ENCODE measurements around the gene PRDM15. TPM values are rescaled to one million over a fixed set of nuclear protein-coding genes. Genes with fewer than 3 reads are reported as not detected.

PRDM15 gene
- total RNA-seq, 1 experiment from 2014 or later, result 9.9 TPM

DNA sequence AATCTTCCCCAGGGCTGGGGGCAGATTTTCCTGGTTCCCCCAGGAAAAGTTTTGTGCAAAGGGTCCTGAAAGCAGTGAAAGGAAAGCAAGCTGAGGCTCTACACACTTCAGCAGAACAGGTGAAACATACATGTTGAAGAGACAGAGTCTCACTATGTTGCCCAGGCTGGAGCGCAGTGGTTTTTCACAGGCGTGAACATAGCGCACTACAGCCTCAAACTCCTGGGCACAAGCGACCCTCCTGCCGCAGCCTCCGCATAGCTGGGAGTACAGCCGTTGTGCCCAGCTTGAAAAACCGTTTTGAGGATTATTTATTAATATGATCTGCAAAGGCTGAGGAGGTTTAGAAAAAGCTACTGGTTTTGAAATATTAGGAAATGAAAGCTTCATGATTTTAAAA is 11.8 kb downstream of the PRDM15 start:
- no peak overlapping the region for H3K56ac ChIP-seq (ENCODE audit: insufficient read length, low read depth, low read length)
- H2AK5ac ChIP-seq (ENCODE audit: insufficient read length, low read length), result no peak overlapping the region
- TF ChIP-seq, protein P1, sequence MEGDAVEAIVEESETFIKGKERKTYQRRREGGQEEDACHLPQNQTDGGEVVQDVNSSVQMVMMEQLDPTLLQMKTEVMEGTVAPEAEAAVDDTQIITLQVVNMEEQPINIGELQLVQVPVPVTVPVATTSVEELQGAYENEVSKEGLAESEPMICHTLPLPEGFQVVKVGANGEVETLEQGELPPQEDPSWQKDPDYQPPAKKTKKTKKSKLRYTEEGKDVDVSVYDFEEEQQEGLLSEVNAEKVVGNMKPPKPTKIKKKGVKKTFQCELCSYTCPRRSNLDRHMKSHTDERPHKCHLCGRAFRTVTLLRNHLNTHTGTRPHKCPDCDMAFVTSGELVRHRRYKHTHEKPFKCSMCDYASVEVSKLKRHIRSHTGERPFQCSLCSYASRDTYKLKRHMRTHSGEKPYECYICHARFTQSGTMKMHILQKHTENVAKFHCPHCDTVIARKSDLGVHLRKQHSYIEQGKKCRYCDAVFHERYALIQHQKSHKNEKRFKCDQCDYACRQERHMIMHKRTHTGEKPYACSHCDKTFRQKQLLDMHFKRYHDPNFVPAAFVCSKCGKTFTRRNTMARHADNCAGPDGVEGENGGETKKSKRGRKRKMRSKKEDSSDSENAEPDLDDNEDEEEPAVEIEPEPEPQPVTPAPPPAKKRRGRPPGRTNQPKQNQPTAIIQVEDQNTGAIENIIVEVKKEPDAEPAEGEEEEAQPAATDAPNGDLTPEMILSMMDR (conservative IDR thresholded peaks at IDR 0.05), result no peak
- no peak overlapping the region for H2BK12ac ChIP-seq (ENCODE audit: insufficient read length, low read depth, low read length)
- no peak overlapping the region for H3K14ac ChIP-seq (ENCODE audit: insufficient read depth, low read length)
- no peaks in the 10 kb centered on the region for H3K79me1 ChIP-seq (ENCODE audit: insufficient read depth, low read depth, low read length, poor library complexity, severe bottlenecking)
- H3K27ac Mint-ChIP-seq, result no peak overlapping the region
- no peaks in the 10 kb centered on the region for H3K36me3 Mint-ChIP-seq (ENCODE audit: insufficient read depth in 1 of 3, low read depth in 3 of 3)
- DNase-seq, result no peak
- no peak overlapping the region for H4K91ac ChIP-seq (ENCODE audit: insufficient read length, low read depth, low read length)
- peaks cover 1% of the 10 kb centered on the region; the same call in 1 of the 2 replicates for H3K79me2 ChIP-seq (ENCODE audit: insufficient read depth, low read length)
- peaks cover 12 to 16% of the 10 kb centered on the region in 2 experiments for H3K4me1 Mint-ChIP-seq
- no peaks in the 10 kb centered on the region for H3K27me3 ChIP-seq (ENCODE audit: insufficient read depth, low read length)
- no peak overlapping the region for H2BK15ac ChIP-seq (ENCODE audit: low read depth, low read length)
- no peaks in the 10 kb centered on the region for H3K9me3 Mint-ChIP-seq
- H3K27ac ChIP-seq (ENCODE audit: insufficient read length, low read depth, low read length), result no peak overlapping the region
- H3K9me3 ChIP-seq (ENCODE audit: control insufficient read depth, low read depth, low read length), result no peaks in the 10 kb centered on the region
- no peak overlapping the region for H3K23ac ChIP-seq (ENCODE audit: insufficient read length, low read depth, low read length)
- H2BK5ac ChIP-seq (ENCODE audit: insufficient read length, low read length), result no peak overlapping the region
- H4K5ac ChIP-seq (ENCODE audit: insufficient read length, low read depth, low read length), result no peak overlapping the region
- no peak overlapping the region for H3K18ac ChIP-seq (ENCODE audit: insufficient read length, low read depth, low read length)
- WGBS (ENCODE audit: extremely low coverage, insufficient read length, low lambda C conversion rate), result no CpG with 5 or more reads among the region's 8 CpGs
- H2BK20ac ChIP-seq (ENCODE audit: low read depth, low read length, poor library complexity, severe bottlenecking), result no peak overlapping the region
- no peak overlapping the region for H2BK120ac ChIP-seq (ENCODE audit: low read depth, low read length, poor library complexity, severe bottlenecking)
- H3K4me1 ChIP-seq (ENCODE audit: insufficient read depth, low read length), result no peaks in the 10 kb centered on the region
- no peak overlapping the region for H3K4me2 ChIP-seq (ENCODE audit: insufficient read depth, insufficient read length, low read length)
- no peak overlapping the region for H3T11ph ChIP-seq (ENCODE audit: low read length)
- no peak overlapping the region for H3K4ac ChIP-seq (ENCODE audit: low read depth, low read length)
- no peak overlapping the region for H2AFZ ChIP-seq (ENCODE audit: low read length)
- no peaks in the 10 kb centered on the region for H4K20me1 ChIP-seq (ENCODE audit: control insufficient read depth, insufficient read depth, insufficient read length)
- H3K9ac ChIP-seq (ENCODE audit: extremely low read depth, insufficient read length, low read length), result no peak overlapping the region
- H3K23me2 ChIP-seq (ENCODE audit: insufficient read length, low read depth, low read length, poor library complexity, severe bottlenecking), result peaks cover 4% of the 10 kb centered on the region
- no peak overlapping the region for H3K4me3 Mint-ChIP-seq
- H3K27me3 Mint-ChIP-seq (ENCODE audit: low read depth), result no peaks in the 10 kb centered on the region
- H4K8ac ChIP-seq (replicated peaks; ENCODE audit: insufficient read length, low read depth, low read length), result no peak overlapping the region

All from H9 (cell line).